ENCODE measurements around the gene OLIG1.

DNA sequence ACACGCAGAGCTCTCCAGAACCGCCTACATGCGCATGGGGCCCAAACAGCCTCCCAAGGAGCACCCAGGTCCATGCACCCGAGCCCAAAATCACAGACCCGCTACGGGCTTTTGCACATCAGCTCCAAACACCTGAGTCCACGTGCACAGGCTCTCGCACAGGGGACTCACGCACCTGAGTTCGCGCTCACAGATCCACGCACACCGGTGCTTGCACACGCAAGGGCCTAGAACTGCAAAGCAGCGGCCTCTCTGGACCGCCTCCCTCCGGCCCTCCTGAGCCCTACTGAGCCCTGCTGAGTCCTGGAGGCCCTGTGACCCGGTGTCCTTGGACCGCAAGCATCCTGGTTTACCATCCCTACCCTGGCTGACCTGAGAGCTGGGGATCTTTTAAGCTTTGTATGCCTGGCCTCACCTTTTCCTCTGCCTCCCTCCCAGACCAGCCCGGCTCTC is 36.0 kb upstream of the OLIG1 start:
- TF ChIP-seq, protein P1, sequence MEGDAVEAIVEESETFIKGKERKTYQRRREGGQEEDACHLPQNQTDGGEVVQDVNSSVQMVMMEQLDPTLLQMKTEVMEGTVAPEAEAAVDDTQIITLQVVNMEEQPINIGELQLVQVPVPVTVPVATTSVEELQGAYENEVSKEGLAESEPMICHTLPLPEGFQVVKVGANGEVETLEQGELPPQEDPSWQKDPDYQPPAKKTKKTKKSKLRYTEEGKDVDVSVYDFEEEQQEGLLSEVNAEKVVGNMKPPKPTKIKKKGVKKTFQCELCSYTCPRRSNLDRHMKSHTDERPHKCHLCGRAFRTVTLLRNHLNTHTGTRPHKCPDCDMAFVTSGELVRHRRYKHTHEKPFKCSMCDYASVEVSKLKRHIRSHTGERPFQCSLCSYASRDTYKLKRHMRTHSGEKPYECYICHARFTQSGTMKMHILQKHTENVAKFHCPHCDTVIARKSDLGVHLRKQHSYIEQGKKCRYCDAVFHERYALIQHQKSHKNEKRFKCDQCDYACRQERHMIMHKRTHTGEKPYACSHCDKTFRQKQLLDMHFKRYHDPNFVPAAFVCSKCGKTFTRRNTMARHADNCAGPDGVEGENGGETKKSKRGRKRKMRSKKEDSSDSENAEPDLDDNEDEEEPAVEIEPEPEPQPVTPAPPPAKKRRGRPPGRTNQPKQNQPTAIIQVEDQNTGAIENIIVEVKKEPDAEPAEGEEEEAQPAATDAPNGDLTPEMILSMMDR (IDR thresholded peaks at IDR 0.05), result no peak
- TF ChIP-seq POLR2AphosphoS5 (IDR thresholded peaks at IDR 0.05) (no peak), POLR2A (IDR thresholded peaks at IDR 0.05; ENCODE audit: low read depth) (no peak)
